Mucosa of rectum (tissue), 2 donors: ENCODE data around the gene CDC42BPB.
"Not testable (repeated sequence)": the region's sequence is repeated elsewhere in the genome, so short reads cannot be mapped to it uniquely, and the experiment has no call there.

ENCODE experiments used
- H3K27ac ChIP-seq, 2 donors: one replicate each; pipeline ENCODE4 v1.7.0; 2013; ENCODE audit warnings: inconsistent platforms in 2 of 2, low read depth in 2 of 2, low read length in 2 of 2
- H3K27me3 ChIP-seq, 2 donors: one replicate each; pipeline ENCODE4 v1.7.0; 2013; ENCODE audit warnings: low read length in 2 of 2; ENCODE audit not compliant: control insufficient read depth in 2 of 2, insufficient read depth in 2 of 2
- H3K36me3 ChIP-seq, 2 donors: one replicate each; pipeline ENCODE4 v1.7.0; 2013; ENCODE audit warnings: low read length in 2 of 2; ENCODE audit not compliant: control insufficient read depth in 2 of 2, insufficient read depth in 2 of 2
- H3K4me1 ChIP-seq, 2 donors: one replicate each; pipeline ENCODE4 v1.7.0; 2013; ENCODE audit warnings: low read length in 2 of 2, mild to moderate bottlenecking in 1 of 2; ENCODE audit not compliant: control insufficient read depth in 2 of 2, insufficient read depth in 2 of 2
- H3K4me3 ChIP-seq, 2 donors: one replicate each; pipeline ENCODE4 v1.7.0; 2013; ENCODE audit warnings: low read length in 2 of 2
- H3K9ac ChIP-seq, 2 donors: one replicate each; pipeline ENCODE4 v1.7.0; 2013; ENCODE audit warnings: low read length in 2 of 2, low read depth in 1 of 2, mild to moderate bottlenecking in 1 of 2
- H3K9me3 ChIP-seq, 2 donors: one replicate each; pipeline ENCODE4 v1.7.0; 2013; ENCODE audit warnings: low read length in 2 of 2; ENCODE audit not compliant: control insufficient read depth in 2 of 2
- donor health status: healthy.
- donor health status: Normal muscosa, but diverticular disease.

The CDC42BPB gene

DNA sequence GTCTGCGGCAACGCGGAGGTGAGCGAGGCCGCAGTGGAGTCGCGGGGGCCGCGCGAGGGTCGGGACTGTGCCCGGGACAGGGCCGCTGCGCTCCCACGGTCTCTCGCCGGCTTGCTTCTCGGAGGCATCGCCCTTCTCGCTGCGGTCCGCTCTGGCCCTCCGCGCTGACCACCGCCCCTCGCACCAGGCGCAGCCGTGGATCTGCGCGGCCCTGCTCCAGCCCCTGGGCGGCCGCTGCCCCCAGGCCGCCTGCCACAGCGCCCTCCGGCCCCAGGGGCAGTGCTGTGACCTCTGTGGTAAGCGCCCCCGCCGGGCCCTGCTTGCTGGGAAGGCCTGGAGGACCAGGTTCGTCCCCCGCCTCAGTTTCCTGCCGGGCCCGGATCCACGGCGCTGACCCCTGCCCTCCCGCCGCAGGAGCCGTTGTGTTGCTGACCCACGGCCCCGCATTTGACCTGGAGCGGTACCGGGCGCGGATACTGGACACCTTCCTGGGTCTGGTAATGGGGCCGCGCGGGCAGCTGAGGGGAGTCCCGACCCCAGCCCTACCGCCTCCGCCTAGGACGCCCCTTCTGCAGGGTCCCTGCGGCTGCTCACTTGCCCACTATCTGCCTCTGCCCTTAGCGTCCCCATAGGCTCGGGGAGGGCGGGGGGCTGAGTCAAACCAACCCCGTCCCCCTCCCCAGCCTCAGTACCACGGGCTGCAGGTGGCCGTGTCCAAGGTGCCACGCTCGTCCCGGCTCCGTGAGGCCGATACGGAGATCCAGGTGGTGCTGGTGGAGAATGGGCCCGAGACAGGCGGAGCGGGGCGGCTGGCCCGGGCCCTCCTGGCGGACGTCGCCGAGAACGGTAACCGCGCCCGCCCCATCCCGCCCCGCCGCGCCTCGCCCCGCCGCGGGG is 127.9 kb downstream of the CDC42BPB start:
- peaks cover 18 to 22% of the 10 kb centered on the region in 2 donors for H3K4me1 ChIP-seq
- H3K9ac ChIP-seq: peak overlapping the region; percentile 61 to 98
- no peaks in the 10 kb centered on the region for H3K9me3 ChIP-seq
- H3K27me3 ChIP-seq: peaks cover 0 to 4% of the 10 kb centered on the region in 2 donors
- H3K27ac ChIP-seq: peak overlapping the region; percentile 97 to 99
- peaks cover 19% of the 10 kb centered on the region in 2 donors for H3K36me3 ChIP-seq
- H3K4me3 ChIP-seq: peak overlapping the region; percentile 74 to 86

DNA sequence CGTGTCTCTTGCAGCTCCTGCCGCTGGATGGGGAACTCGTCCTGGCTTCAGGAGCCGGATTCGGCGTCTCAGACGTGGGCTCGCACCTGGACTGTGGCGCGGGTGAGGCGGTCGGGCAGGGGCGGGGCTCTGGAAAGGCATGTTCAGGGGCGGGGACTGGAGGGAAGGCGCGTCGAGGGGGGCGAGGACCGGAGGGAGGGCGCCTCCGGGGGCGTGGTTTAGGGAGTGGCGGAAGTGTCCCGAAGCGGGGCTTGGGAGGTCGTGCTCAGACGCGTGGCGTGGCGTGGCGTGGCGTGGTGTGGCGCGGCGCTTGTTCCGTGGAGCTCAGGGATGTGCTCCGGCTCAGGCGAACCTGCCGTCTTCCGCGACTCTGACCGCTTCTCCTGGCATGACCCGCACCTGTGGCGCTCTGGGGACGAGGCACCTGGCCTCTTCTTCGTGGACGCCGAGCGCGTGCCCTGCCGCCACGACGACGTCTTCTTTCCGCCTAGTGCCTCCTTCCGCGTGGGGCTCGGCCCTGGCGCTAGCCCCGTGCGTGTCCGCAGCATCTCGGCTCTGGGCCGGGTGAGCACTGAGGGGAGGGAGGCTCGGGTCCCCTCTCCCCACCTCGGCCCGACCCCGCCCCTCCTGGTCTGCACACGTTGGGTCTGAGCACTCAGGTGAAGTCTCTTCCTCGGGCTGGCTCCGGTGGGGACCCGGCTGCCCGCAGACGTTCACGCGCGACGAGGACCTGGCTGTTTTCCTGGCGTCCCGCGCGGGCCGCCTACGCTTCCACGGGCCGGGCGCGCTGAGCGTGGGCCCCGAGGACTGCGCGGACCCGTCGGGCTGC is 128.7 kb downstream of the CDC42BPB start:
- Histone ChIP-seq H3K4me3 (peak overlapping the region; percentile 74 to 86), H3K27me3 (peaks cover 3 to 4% of the 10 kb centered on the region in 2 donors), H3K27ac (peak overlapping the region; percentile 97 to 99)

DNA sequence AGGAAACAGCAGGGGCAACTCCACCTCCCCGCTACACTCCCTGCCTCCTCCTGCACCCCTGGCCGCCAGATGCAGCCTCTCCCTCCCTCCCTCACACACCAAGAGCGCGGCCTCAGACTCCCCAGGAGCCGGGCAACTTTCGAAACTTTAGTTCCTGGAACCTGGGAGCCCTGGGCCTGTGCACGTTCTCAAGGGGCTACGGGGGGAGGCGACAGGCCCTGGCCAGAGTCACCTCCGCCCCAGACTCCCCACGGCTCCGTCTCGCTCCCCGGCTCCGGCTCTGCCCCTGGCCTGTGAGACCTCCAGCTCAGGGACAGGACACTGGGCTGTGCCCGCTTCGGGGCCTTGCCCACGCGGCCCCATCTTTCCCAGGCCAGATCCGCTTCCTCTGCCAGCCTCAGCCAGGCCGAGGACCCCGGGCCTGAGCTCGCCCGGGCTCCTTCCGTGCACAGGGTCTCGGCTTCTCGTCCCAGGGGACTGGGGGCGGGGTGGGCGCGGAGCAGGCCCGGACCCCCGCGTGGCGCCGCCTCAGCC is 129.4 kb downstream of the CDC42BPB start:
- peaks cover 33 to 34% of the 10 kb centered on the region in 2 donors for H3K4me1 ChIP-seq
- H3K36me3 ChIP-seq: peaks cover 11 to 14% of the 10 kb centered on the region in 2 donors
- H3K27me3 ChIP-seq: peaks cover 3 to 8% of the 10 kb centered on the region in 2 donors
- H3K9ac ChIP-seq: peak overlapping the region; percentile 91 to 98
- H3K4me3 ChIP-seq: peak overlapping the region; percentile 74 to 86
- peak overlapping the region; percentile 97 to 99 for H3K27ac ChIP-seq
- no peaks in the 10 kb centered on the region for H3K9me3 ChIP-seq

More for the DNA sequence above, 128.7 kb downstream of the CDC42BPB start:
- H3K9me3 ChIP-seq: no peaks in the 10 kb centered on the region
- peaks cover 18 to 19% of the 10 kb centered on the region in 2 donors for H3K36me3 ChIP-seq
- H3K4me1 ChIP-seq: peaks cover 27% of the 10 kb centered on the region in 2 donors
- peak overlapping the region; percentile 91 to 98 for H3K9ac ChIP-seq

DNA sequence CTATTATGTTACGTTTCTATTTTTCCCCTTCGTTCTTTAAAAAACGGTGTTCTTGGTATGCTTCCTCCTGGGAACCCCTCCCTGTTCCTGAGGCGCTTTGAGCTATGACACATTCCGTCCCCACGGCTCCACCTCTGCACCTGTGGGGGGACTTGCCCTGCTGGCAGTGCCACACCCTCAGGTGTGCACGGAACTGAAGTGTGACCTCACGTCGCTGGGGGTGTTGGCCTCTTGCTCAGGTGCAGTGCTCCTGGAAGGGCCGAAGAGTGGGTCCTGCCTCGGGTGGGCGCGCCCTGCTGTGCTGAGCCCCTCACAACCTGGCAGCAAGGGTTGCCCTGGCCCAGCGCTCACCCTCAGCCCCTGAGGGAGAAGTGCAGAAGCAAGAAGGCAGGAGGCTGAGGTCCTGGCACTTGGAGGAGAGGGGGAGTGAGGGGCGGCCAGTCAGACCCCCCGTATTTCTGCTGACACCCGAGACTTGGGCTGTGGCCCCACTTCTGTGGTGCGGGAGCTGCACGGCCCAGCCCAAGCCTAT is 129.9 kb downstream of the CDC42BPB start:
- Histone ChIP-seq H3K9me3 (no peaks in the 10 kb centered on the region), H3K4me3 (peak overlapping the region; percentile 74 to 86), H3K4me1 (peaks cover 35 to 38% of the 10 kb centered on the region in 2 donors), H3K9ac (peak overlapping the region; percentile 91 to 98), H3K27me3 (peaks cover 3 to 8% of the 10 kb centered on the region in 2 donors), H3K27ac (peak overlapping the region; percentile 97 to 99), H3K36me3 (peaks cover 8 to 11% of the 10 kb centered on the region in 2 donors)

DNA sequence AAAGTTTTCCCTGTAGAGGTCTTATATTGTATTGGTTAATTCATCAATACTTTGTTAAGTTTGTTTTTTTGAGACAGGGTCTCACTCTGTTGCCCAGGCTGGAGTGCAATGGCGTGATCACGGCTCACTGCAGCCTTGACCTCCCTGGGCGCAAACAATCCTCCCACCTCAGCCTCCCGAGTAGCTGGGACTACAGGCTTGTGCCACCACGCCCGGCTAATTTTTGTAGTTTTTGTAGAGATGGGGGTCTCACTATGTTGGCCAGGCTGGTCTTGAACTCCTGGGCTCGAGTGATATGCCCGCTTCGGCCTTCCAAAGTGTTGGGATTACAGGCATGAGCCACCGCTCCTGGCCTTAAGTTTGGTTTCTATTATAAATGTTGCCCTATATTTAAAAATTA is 130.5 kb downstream of the CDC42BPB start:
- not testable (repeated sequence) for H3K27me3 ChIP-seq
- H3K9ac ChIP-seq: peak overlapping the region in 1 of 2 donors; percentile 54
- peak overlapping the region; percentile 97 to 99 for H3K27ac ChIP-seq

DNA sequence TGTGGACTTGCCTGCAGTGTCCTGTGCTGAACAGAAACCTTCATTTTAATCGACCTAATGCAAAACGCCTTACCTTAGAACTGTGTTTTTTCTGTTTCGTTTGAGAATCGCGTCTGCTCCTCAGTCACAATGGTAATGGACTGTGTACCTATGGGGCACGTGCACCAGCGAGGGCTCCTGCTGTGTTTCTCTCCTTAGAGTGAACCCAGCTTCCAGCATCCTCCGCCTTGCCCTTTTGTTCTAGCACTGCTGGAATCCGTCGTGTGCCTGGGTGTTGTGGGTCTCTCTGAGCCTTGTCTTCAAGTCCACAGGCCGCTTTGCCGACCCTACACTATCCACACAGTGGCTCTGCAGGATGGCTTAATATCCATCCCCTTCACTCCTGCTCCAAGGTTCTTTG is 131.2 kb downstream of the CDC42BPB start:
- H3K9me3 ChIP-seq: no peaks in the 10 kb centered on the region
- peaks cover 3 to 8% of the 10 kb centered on the region in 2 donors for H3K27me3 ChIP-seq
- no peaks in the 10 kb centered on the region for H3K36me3 ChIP-seq
- H3K4me3 ChIP-seq: no peak overlapping the region
- peak overlapping the region in 1 of 2 donors; percentile 48 for H3K9ac ChIP-seq
- H3K4me1 ChIP-seq: peaks cover 38 to 44% of the 10 kb centered on the region in 2 donors
- H3K27ac ChIP-seq: no peak overlapping the region

More for the DNA sequence above, 130.5 kb downstream of the CDC42BPB start:
- not testable (repeated sequence) for H3K36me3 ChIP-seq, H3K9me3 ChIP-seq, H3K4me3 ChIP-seq
- peaks cover 38 to 44% of the 10 kb centered on the region in 2 donors for H3K4me1 ChIP-seq

DNA sequence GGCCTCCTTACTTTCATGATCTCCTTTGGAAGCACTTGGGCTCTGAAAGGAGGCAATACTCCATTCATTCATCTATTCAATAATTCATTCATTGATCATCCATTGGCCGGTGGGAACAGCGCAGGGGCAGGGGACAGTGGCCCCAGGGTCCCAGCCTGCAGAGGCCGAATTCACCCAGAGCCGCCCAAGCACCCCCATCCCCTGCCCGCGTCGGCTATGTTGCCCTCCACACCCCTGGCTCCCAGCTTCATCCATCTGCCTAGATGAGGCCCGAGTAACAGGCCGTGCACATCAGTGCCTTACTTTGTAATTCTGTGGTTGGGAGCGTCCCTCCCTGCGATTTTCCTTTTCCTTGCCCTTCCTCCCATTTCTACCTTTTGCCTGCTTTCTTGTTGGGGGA is 131.7 kb downstream of the CDC42BPB start:
- H3K27ac ChIP-seq: no peak overlapping the region
- no peaks in the 10 kb centered on the region for H3K9me3 ChIP-seq
- peaks cover 3 to 8% of the 10 kb centered on the region in 2 donors for H3K27me3 ChIP-seq
- H3K4me3 ChIP-seq: no peak overlapping the region
- H3K9ac ChIP-seq: peak overlapping the region in 1 of 2 donors; percentile 48
- peaks cover 38 to 44% of the 10 kb centered on the region in 2 donors for H3K4me1 ChIP-seq
- H3K36me3 ChIP-seq: no peaks in the 10 kb centered on the region

DNA sequence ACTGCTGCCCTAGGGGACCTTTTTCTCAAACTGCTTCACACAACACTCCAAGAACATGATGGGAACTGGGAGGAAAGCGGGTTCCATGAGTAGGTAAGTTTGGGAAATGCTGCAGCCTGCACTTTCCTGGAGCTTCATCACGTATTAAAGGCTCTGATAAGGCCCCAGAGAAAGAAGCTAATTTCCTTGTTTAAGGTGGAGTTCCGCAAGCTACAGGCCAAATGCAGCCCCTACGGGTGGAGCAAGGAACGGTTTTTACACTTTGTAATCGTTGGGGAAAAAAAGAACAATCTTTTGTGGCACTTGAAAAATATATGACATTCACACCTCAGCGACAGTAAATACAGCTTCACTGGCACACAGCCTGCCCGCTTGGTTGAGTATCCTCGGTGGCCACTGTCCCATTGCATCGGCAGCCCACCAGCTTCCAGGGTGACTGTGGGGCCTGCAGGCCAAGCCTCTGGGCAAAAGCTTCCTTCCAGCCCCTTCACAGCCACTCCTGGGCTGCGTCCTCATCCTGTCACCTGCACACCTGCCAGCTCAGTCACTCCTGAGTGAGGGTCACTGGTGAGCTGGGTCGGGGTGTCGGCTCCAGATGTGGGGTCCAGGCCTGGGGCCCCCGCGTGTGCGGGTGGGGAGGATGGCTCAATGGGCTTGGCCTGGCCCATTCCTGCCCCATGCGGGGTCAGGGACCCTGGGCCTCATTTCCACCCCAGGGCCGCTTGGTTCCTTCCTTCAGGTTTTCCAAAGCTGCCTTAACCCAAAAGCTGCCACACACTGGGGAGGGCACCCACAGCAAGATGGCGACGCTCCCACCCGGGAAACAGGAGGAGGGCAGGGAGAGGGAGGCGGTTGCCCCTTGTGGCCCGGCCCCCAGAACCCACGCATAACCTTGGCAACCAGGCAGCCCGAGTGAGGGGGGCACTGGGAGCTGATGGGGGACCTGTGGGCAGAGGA is 132.4 kb downstream of the CDC42BPB start:
- H3K36me3 ChIP-seq: no peaks in the 10 kb centered on the region
- H3K4me1 ChIP-seq: peaks cover 38 to 44% of the 10 kb centered on the region in 2 donors
- H3K27me3 ChIP-seq: peaks cover 3 to 8% of the 10 kb centered on the region in 2 donors
- no peak overlapping the region for H3K4me3 ChIP-seq
- peak overlapping the region in 1 of 2 donors; percentile 94 for H3K27ac ChIP-seq
- no peaks in the 10 kb centered on the region for H3K9me3 ChIP-seq
- H3K9ac ChIP-seq: peak overlapping the region; percentile 8 to 95
